Retinal pigment epithelial cell (primary cell): Measurements from ENCODE around the gene LENG9.
"Not testable (repeated sequence)": the region's sequence is repeated elsewhere in the genome, so short reads cannot be mapped to it uniquely, and the experiment has no call there.

Experiments used
- DNase-seq: peaks from one replicate; pipeline ENCODE4 v3.0.0-alpha.2; 2010; ENCODE audit warnings: low read depth
- H3K4me3 ChIP-seq: 2 replicates; pipeline ENCODE4 v1.5.1; 2011; ENCODE audit warnings: mild to moderate bottlenecking, low read length, control low read depth, moderate library complexity
- TF ChIP-seq, protein P1 (sequence below): conservative IDR thresholded peaks from 2 replicates; pipeline ENCODE4 v1.5.1; 2011; ENCODE audit warnings: low read depth, low read length, control low read depth, inconsistent platforms

LENG9 gene

DNA sequence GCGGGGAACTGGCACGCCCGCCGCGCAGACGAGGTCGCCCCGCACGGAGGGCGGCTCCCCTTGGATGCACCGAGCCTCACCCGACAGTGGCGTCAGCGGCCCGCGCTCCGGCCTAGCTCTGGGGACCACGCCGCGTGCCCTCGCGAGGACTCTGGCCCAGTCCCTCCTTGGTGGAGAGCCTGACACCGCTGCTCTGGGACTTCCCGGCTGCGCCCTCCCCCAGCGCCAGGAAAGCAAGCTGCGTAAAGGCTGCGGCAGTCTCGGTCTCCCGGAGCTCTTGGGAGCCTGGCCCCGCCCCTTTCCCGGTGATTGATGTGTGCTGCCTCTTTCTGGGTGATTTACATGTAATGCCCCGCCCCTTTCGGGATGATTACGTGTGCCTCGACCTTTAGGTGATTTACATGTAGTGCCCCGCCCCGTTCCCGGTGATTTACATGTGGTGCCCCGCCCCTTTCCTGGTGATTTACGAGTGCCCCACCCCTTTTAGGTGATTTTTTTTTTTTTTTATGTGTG lies at the start of gene LENG9:
Gene LENG9 (minus strand): TSS at position 248 of the 513 bp plus-strand sequence. CDS start 252 bp downstream, outside the sequence.
- peak; percentile 95 for DNase-seq
- TF ChIP-seq, protein P1, sequence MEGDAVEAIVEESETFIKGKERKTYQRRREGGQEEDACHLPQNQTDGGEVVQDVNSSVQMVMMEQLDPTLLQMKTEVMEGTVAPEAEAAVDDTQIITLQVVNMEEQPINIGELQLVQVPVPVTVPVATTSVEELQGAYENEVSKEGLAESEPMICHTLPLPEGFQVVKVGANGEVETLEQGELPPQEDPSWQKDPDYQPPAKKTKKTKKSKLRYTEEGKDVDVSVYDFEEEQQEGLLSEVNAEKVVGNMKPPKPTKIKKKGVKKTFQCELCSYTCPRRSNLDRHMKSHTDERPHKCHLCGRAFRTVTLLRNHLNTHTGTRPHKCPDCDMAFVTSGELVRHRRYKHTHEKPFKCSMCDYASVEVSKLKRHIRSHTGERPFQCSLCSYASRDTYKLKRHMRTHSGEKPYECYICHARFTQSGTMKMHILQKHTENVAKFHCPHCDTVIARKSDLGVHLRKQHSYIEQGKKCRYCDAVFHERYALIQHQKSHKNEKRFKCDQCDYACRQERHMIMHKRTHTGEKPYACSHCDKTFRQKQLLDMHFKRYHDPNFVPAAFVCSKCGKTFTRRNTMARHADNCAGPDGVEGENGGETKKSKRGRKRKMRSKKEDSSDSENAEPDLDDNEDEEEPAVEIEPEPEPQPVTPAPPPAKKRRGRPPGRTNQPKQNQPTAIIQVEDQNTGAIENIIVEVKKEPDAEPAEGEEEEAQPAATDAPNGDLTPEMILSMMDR = no peak
- peak within 1 kb of the TSS; percentile 62 for H3K4me3 ChIP-seq

DNA sequence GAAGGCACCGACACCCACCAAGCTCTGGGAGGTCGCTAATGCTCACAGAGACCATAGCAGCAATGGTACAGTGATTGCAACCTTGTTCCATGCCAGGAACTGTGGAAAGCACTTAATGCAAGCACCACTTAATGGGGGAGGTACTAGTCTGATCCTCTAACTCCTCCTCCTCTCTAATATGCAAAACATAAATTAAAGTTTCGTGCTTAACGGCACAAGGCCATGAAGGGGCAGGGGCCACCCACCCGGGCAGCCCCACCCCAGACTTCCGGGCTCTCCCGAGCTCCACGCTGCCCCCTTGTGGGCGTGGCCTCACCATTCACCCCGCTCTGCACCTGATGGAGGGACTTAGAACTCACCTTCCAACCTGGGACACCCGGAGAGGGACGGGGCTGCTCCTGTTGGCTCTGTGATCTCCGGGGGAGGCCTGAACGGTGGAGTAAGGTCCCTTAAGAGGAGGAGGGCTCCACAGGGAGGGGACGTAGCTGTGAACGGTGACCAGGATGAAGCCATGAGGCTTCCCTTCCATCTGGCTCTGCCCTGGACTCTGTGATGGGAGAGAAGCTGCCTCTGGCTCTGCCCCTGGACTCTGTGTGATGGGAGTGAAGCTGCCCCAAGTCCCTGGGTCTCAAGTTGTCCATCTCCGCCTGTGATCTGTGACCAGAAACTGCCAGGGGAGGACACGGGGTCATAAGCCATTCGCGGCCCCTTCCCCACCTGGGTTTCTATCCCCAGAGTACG lies 45.8 kb upstream of the LENG9 start:
- DNase-seq, H3K4me3 ChIP-seq: not testable (repeated sequence)

DNA sequence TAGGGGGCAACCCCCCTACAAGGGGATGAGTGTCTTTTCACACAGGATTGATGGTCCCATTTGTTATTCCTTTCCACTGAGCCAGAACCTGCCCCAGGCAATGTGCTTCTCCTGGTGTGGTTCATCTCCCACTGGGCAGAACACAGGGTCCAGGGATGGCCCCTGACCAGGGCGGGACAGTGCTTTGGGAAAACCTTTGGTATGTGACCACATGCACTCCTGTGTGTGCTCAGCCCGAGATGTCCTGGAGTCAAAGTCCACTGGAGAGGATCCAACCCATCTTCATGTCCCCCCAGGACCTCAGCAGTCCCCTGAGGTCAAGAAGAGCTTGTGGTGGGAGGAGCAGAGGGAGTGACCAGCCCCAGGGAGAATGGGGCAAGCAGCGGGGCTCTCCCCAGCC lies 44.9 kb upstream of the LENG9 start:
- not testable (repeated sequence) for DNase-seq

DNA sequence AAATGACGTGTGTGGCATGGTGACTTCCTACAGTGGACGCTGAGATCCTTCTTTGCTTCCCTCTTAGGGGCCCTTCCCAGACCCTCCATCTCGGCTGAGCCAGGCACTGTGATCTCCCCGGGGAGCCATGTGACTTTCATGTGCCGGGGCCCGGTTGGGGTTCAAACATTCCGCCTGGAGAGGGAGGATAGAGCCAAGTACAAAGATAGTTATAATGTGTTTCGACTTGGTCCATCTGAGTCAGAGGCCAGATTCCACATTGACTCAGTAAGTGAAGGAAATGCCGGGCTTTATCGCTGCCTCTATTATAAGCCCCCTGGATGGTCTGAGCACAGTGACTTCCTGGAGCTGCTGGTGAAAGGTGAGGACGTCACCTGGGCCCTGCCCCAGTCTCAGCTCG lies 44.2 kb upstream of the LENG9 start:
- no peak for DNase-seq
- no peak overlapping the region for H3K4me3 ChIP-seq
- TF ChIP-seq, protein P1 = no peak

More for the DNA sequence above, 44.9 kb upstream of the LENG9 start:
- H3K4me3 ChIP-seq = not testable (repeated sequence)

DNA sequence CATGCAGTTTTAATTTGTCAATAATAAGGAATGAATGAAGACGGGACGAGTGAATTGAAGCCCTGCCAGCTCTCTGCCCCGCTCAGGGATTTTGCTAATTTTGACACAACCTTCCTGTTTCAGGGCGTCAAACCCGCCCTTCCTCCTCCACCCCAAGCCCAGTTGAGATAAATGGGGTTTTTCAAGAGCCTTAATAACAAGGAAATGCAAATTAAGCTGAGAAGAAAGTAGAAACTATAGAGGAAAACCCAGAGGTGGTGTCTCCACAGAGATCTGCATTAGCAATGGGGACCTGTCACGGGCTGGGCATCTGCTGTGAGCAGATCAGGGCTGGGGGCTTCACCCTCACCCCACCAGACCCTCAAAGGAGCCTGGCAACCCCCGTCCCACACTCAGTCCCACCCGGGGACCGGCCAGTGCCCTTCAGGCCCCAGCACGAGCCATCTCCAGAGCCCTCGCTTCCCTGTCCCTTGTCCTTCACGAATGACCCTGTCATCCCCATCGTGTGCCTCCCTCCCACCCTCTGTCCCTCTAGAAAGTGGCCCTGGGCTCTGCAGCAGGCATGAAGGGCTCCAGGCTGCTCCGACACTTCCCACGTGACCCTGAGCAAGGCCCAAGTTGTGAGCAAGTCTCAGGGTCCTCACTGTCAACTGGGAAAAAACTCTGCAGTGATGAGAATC lies 43.6 kb upstream of the LENG9 start:
- DNase-seq, H3K4me3 ChIP-seq: not testable (repeated sequence)

DNA sequence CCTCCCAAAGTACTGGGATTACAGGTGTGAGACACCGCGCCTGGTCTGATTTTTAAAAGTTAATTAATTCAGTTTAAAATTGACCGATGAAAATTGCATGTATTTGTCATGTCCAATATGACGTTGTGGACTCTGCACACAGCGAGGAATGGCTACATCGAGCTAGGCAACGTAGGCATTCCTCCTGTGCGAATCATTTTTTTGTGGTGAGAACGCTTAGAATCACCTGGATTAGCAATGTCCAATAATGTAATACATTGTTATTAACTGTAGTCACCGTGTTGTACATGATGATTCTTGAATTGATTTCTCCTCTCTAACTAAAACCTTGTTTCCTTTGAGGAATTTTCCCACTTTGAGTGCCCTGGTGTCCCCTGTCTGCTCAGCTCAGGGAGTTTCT lies 42.5 kb upstream of the LENG9 start:
- H3K4me3 ChIP-seq = no peak overlapping the region
- no peak for DNase-seq
- TF ChIP-seq, protein P1 = no peak

DNA sequence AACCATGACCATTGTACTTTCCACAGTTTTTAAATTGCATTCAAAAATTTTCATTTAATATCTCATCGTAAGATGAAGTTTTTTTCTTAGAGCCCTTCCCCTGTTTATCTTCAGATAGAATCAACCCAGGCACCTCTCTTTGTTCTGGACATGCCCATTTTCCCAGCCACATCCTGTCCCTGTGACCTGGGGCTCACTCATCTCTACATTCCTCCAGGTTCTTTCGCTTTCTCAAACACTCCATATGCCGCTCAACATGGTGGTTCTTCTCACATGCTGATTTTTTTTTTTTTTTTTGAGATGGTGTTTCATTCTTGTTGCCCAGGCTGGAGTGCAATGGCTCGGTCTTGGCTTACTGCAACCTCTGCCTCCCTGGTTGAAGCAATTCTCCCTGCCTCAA lies 42.0 kb upstream of the LENG9 start:
- not testable (repeated sequence) for DNase-seq, H3K4me3 ChIP-seq

DNA sequence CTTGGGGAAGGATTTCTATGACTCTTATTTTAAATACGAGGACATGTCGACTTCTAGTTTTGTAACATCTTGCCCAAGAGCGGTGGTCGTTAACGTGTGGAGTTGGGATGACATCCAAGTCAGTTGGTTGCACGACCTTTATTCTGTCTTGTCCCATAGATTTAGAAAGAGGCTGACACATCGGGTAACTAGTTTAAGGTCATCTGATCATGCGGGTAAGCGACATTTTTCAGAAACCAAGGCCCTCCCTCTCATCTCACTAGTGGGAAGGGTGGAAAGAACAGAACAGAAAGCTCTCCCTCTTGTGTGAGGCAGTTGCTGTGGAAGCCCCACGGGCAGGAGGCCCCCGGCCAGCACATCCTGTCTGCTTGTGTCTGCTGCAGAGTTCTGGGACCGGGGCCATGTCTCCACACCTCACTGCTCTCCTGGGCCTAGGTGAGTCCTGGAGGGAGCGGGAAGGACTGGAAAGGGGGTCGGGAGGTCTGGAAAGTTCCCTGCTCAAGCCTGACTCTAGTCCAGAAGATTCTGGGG lies 39.0 kb upstream of the LENG9 start, which contains the start of gene LAIR2:
Gene LAIR2 (plus strand): TSS at position 314 of the 531 bp plus-strand sequence. CDS start 88 bp downstream, at position 402.
- TF ChIP-seq, protein P1 = no peak
- H3K4me3 ChIP-seq = no peak within 1 kb of the TSS
- no peak for DNase-seq

DNA sequence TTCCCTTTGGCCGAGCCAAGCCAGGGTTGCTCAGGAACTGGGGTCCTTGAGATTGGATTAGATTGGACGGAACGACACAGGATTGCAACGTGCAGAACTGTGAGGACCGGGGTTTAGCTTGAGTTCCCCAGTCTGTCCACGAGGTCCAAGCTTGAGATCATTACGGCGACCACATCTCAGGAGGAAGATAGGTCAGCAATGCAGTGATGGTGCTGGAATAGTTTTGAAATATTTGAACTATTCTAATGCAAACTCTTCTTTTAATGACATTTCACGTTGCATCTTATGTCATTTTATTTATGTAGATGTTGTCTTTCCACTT lies 34.8 kb upstream of the LENG9 start:
- not testable (repeated sequence) for DNase-seq, H3K4me3 ChIP-seq

DNA sequence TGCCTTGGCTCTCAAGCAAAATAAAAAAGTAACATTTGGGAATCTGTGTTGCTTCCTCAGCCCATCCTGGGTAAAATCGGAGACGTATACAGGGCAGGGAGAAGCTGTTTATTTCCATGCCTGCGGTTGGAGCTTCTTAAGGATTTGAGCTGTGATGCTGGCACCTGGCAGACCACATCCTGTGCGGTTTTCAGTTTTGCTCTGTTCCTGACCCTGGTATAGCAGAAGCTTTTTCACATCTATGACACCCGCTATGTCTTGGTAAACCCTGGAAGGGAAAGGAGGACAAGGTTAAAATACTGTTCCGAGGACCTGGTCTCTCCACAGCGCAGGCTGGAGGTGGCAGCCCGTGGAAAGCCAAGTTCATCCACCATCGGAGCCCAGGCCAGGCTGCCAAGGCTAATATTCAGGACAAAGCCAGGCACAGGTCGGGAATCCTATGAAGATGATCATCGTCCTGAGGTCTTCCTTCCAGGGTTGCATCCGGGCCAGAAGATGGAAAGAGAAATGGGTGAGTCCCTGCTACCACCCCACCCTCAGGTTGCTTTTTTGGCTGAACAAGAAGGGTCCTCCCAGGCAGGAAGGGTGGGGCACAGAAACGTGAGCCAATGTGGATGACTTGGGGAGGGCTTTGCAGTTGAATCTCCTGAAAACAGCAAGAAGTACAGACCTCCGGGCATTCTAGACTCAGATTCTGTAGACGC lies 34.3 kb upstream of the LENG9 start:
- DNase-seq, H3K4me3 ChIP-seq: not testable (repeated sequence)

DNA sequence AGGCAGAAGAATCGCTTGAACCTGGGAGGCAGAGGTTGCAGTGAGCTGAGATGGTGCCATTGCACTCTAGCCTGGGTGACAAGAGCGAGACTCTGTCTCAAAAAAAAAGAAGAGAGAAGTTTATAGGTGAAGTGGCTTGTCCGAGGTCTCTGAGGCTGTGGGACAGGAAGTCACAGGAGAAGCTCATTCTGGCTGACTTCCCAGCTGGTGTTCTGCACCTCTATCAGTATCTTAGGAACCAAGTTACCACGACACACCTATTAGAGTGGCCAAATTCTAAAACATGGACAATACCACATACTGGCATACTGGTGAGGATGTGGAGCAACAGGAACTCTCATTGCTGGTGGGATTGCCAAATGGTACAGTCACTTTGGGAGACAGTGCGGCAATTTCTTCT lies 31.7 kb upstream of the LENG9 start:
- DNase-seq, H3K4me3 ChIP-seq: not testable (repeated sequence)
